Osteoblast (primary cell): Measurements from ENCODE around the gene WASL. TPM values are rescaled to one million over a fixed set of nuclear protein-coding genes. Genes with fewer than 3 reads are reported as not detected.
A peak's percentile ranks its signal among the peaks of the same experiment; 100 is the strongest.

Experiments
- DNase-seq: peaks from one replicate; pipeline ENCODE4 v3.0.0; 2011; ENCODE audit warnings: low spot score, mixed read lengths; ENCODE audit not compliant: insufficient read length; ENCODE audit errors: missing footprints
- H2AFZ ChIP-seq: 2 replicates; pipeline ENCODE4 v1.6.0; 2011; ENCODE audit warnings: mild to moderate bottlenecking, low read length
- H3K27ac ChIP-seq: 2 replicates; pipeline ENCODE4 v1.5.1; 2011; ENCODE audit warnings: mild to moderate bottlenecking, low read depth, low read length, moderate library complexity
- H3K27me3 ChIP-seq: 2 replicates; pipeline ENCODE4 v1.6.0; 2012; ENCODE audit warnings: mild to moderate bottlenecking, control low read depth, inconsistent platforms, low read length, moderate library complexity; ENCODE audit not compliant: insufficient read depth
- H3K36me3 ChIP-seq: 2 replicates; pipeline ENCODE4 v1.5.1; 2011; ENCODE audit warnings: mild to moderate bottlenecking, low read length, control low read depth, moderate library complexity; ENCODE audit not compliant: insufficient read depth
- H3K4me1 ChIP-seq: 2 replicates; pipeline ENCODE4 v1.5.1; 2011; ENCODE audit warnings: mild to moderate bottlenecking, low read length, control low read depth, moderate library complexity; ENCODE audit not compliant: insufficient read depth
- H3K4me2 ChIP-seq: 2 replicates; pipeline ENCODE4 v1.6.0; 2011; ENCODE audit warnings: mild to moderate bottlenecking, low read length; ENCODE audit not compliant: insufficient read depth
- H3K4me3 ChIP-seq: fragments of 200-600 bp; sonication (generic); 3 replicates; pipeline ENCODE4 v1.5.1; 2012; ENCODE audit warnings: mild to moderate bottlenecking, low read length, inconsistent platforms; ENCODE audit not compliant: insufficient read depth
- H3K79me2 ChIP-seq: 2 replicates; pipeline ENCODE4 v1.6.0; 2012; ENCODE audit warnings: mild to moderate bottlenecking, low read length, control low read depth, inconsistent platforms; ENCODE audit not compliant: insufficient read depth
- H3K9me3 ChIP-seq: 2 replicates; pipeline ENCODE4 v1.5.1; 2011; ENCODE audit warnings: low read depth, low read length, control low read depth
- H4K20me1 ChIP-seq: 2 replicates; pipeline ENCODE4 v1.6.0; 2012; ENCODE audit warnings: mild to moderate bottlenecking, low read length, control low read depth; ENCODE audit not compliant: insufficient read depth
- CTCF ChIP-seq: IDR thresholded peaks from 2 replicates; pipeline ENCODE4 v1.5.1; 2011; ENCODE audit warnings: mild to moderate bottlenecking, low read depth, low read length, moderate library complexity; ENCODE audit errors: extremely low read depth
- total RNA-seq: library from RNA; depleted of rRNA; stranded (reverse); fragments of >200 nt; gene quantifications from 2 replicates; pipeline ENCODE4 v1.2.3, GENCODE V29; 2012

The WASL gene
- total RNA-seq, 1 donor, result 23.2 TPM

- H3K9me3 ChIP-seq, result no peaks in the 10 kb centered on the region
- H3K4me1 ChIP-seq, result peaks cover 4% of the 10 kb centered on the region
- peaks cover 16% of the 10 kb centered on the region for H3K36me3 ChIP-seq
- DNase-seq, result no peak
- TF ChIP-seq CTCF, result no peak
- H3K27me3 ChIP-seq, result no peaks in the 10 kb centered on the region
- no peak overlapping the region for H3K4me3 ChIP-seq
- no peaks in the 10 kb centered on the region for H4K20me1 ChIP-seq
- no peak overlapping the region for H3K4me2 ChIP-seq
- no peak overlapping the region for H2AFZ ChIP-seq
- H3K27ac ChIP-seq, result no peak overlapping the region
- no peaks in the 10 kb centered on the region for H3K79me2 ChIP-seq
Observed at GRCh38 chr7:123687727-123688126, 61.1 kb downstream of the WASL start.

- Histone ChIP-seq H3K4me1 (peaks cover 4% of the 10 kb centered on the region), H3K4me2 (no peak overlapping the region), H3K9me3 (no peaks in the 10 kb centered on the region), H2AFZ (no peak overlapping the region), H4K20me1 (no peaks in the 10 kb centered on the region), H3K4me3 (no peak overlapping the region), H3K79me2 (no peaks in the 10 kb centered on the region), H3K36me3 (peaks cover 11% of the 10 kb centered on the region), H3K27me3 (no peaks in the 10 kb centered on the region), H3K27ac (no peak overlapping the region)
- no peak for DNase-seq
- no peak for TF ChIP-seq CTCF
Observed at GRCh38 chr7:123687161-123687560, 61.6 kb downstream of the WASL start.

- DNase-seq, result no peak
- peak; percentile 62 for TF ChIP-seq CTCF
- no peak overlapping the region for H2AFZ ChIP-seq
Observed at GRCh38 chr7:123682690-123683089, 66.1 kb downstream of the WASL start.

GRCh38 chr7:123681561-123681960 lies 67.2 kb downstream of the WASL start:
- Histone ChIP-seq H3K9me3 (no peaks in the 10 kb centered on the region), H3K4me1 (peaks cover 4% of the 10 kb centered on the region), H3K4me3 (no peak overlapping the region), H3K27ac (no peak overlapping the region), H2AFZ (no peak overlapping the region), H3K79me2 (no peaks in the 10 kb centered on the region), H3K27me3 (no peaks in the 10 kb centered on the region), H3K4me2 (no peak overlapping the region), H4K20me1 (peaks cover 2% of the 10 kb centered on the region), H3K36me3 (peaks cover 8% of the 10 kb centered on the region)
- no peak for DNase-seq
- no peak for TF ChIP-seq CTCF

More at GRCh38 chr7:123682690-123683089, 66.1 kb downstream of the WASL start:
- no peak overlapping the region for H3K4me3 ChIP-seq
- H3K27me3 ChIP-seq, result no peaks in the 10 kb centered on the region
- no peak overlapping the region for H3K4me2 ChIP-seq
- no peaks in the 10 kb centered on the region for H3K9me3 ChIP-seq
- no peak overlapping the region for H3K27ac ChIP-seq
- peaks cover 2% of the 10 kb centered on the region for H4K20me1 ChIP-seq
- no peaks in the 10 kb centered on the region for H3K79me2 ChIP-seq
- H3K4me1 ChIP-seq, result peaks cover 4% of the 10 kb centered on the region
- peaks cover 8% of the 10 kb centered on the region for H3K36me3 ChIP-seq
